Tibial nerve (tissue), 4 donors: ENCODE data around the gene ATP8B1.

Experiments
- EP300 ChIP-seq, 2 donors: sonication (generic); formaldehyde crosslinking; IDR thresholded peaks; one replicate each; pipeline ENCODE4 v1.6.1; 2017; ENCODE audit warnings: antibody characterized with exemption in 2 of 2, mild to moderate bottlenecking in 1 of 2
- POLR2A ChIP-seq, 2 donors: fragments of 450-650 bp; IDR thresholded peaks; one replicate each; pipeline ENCODE4 v1.6.1; 2017; ENCODE audit warnings: antibody characterized with exemption in 2 of 2, mild to moderate bottlenecking in 2 of 2, moderate library complexity in 2 of 2
- TF ChIP-seq, protein P1 (sequence below), 5 experiments: fragments of 200-600 bp in 3 of 5; fragments of 450-650 bp in 2 of 5; sonication (generic) in 3 of 5; IDR thresholded peaks; one replicate each; pipeline ENCODE4 v1.5.1; 2016 to 2019; ENCODE audit warnings: antibody characterized with exemption in 5 of 5, mild to moderate bottlenecking in 3 of 5, moderate library complexity in 2 of 5

DNA sequence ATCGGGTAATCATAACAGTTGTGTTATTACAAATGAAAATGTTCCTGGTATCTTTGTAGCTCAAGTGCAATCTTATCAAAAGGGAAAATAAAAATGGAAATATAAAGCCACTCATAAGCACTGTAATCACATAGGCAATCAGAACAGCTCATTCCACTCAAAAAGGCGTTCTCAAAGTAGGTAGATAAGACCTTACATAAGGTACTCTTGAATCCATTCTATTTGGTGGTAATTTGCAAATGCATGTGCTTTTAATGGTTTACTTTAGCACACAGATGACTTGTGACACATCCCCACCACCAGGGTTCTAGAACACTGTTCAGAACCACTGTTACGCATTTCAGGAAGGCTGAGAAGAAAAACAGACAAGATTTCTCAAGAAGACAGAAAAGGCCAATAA lies 94.8 kb downstream of the ATP8B1 start:
- TF ChIP-seq POLR2A (IDR thresholded peaks at IDR 0.05) (no peak), EP300 (IDR thresholded peaks at IDR 0.05) (no peak)
- TF ChIP-seq, protein P1, sequence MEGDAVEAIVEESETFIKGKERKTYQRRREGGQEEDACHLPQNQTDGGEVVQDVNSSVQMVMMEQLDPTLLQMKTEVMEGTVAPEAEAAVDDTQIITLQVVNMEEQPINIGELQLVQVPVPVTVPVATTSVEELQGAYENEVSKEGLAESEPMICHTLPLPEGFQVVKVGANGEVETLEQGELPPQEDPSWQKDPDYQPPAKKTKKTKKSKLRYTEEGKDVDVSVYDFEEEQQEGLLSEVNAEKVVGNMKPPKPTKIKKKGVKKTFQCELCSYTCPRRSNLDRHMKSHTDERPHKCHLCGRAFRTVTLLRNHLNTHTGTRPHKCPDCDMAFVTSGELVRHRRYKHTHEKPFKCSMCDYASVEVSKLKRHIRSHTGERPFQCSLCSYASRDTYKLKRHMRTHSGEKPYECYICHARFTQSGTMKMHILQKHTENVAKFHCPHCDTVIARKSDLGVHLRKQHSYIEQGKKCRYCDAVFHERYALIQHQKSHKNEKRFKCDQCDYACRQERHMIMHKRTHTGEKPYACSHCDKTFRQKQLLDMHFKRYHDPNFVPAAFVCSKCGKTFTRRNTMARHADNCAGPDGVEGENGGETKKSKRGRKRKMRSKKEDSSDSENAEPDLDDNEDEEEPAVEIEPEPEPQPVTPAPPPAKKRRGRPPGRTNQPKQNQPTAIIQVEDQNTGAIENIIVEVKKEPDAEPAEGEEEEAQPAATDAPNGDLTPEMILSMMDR (IDR thresholded peaks at IDR 0.05) = no peak
